SW480 (cell line): ENCODE data around the gene RIPPLY1.
A peak's percentile ranks its signal among the peaks of the same experiment; 100 is the strongest.
"Not testable (repeated sequence)": the region's sequence is repeated elsewhere in the genome, so short reads cannot be mapped to it uniquely, and the experiment has no call there.

ENCODE experiments used
- DNase-seq: peaks from one replicate; pipeline ENCODE4 v3.0.0-alpha.2; 2016; ENCODE audit warnings: low spot score

The RIPPLY1 gene

GRCh38 chrX:106906361-106906760, 3.2 kb upstream of the RIPPLY1 start:
- no peak for DNase-seq

DNA sequence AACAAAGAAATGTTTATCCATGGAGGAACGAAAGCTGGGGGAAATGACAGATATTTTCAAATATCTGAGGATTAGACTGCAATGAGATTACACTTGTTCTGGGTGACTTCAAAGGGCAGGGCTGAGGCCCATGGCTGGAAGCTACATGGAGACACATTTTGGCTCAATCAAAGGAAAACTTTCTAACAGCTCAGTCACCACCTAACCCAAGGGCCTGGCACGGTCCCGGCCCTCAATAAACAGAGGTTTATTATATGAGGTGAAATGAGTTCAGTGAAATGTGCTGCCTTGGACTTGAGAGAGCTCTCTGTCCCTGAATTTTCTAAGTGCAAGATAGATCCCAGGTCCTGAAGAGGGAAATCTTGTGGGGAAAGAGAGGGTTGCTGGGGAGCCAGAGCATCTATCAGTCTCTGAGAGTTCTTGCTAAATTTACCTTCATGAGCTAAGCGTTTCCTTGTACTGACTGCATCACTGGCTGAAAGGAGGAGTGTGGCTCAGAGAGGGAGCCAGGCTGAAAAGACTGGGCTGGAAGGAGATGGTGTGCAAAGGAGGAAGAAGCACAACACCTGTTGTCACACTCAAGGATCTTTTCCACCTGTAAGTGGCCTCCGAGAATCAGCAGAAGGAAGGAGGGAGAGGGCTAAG, 2.0 kb upstream of the RIPPLY1 start:
- DNase-seq, result no peak

DNA sequence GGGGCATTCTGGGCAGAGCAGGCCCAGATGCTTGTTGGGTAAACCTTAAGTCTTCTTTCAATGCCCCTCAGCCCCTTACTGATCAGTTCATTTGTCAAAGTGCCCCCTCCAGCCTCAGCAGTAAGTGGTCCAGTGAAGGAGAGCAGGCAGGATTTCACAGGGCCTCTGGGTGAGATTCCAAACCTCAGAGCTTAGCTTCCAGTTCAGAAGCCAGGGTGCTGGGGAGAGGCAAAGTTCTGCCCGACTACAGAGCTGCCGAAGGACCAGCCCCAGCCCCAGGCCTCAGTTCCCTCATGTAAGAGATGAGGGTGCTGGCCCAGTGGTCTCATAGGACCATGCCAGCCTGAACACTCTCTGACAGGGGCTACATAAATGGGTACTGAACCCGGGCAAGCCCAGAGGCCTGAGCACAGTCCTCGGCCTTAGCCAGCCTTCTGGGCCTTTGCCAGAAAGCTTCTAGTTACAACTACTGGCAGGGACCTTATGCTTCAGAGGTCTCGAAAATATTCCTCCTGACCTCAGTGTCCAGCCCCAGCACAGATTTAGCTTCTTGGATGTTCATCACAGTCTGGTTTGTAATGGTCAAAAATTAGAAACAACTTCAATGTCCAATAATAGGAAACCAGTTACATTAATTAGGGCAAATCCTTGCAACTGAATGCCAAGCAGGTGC, 851 bp upstream of the RIPPLY1 start:
- DNase-seq, result no peak

- DNase-seq, result no peak
Measured at GRCh38 chrX:106902684-106903083, 457 bp downstream of the RIPPLY1 start.

DNA sequence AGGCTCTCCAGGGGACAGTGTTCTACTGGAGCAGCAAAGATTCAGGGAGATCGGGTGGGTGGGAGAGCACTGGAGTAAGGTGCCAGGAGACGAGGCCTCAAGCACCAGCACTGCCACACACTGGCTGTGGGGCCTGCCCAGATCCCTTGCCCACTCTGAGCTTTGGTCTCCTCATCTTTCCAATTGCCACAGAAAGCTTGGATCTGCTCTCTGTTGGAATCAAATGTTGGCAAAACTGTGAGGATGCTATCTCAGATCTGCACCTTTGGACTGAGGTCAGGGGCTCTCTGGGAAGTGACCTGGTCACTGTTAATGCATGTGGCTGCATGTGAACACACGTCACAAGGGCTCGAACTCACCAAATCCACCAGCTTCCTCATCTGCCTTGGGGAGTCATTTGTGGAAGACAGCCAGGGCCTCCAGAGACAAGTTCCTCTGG, 1.3 kb downstream of the RIPPLY1 start:
- DNase-seq, result no peak

DNA sequence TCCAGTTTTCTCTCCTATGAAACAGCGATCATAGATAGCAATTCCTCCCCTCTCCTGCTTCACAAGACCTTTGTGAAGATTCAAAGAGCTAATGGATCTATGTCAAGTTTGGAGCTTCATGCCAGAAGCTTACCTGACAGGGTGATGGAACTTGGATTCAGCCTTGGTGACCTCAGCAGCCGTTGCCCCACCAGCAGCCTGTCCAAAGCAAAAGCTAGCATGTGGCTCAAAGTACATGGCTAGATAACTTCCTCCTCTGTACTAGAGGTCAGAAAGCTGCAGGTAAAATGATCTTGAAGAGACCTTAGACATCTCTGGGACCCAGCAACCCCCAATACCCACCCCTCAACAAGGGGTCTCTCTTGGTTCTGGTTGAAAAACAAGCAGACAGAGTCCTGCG, 1.8 kb downstream of the RIPPLY1 start:
- no peak for DNase-seq

DNA sequence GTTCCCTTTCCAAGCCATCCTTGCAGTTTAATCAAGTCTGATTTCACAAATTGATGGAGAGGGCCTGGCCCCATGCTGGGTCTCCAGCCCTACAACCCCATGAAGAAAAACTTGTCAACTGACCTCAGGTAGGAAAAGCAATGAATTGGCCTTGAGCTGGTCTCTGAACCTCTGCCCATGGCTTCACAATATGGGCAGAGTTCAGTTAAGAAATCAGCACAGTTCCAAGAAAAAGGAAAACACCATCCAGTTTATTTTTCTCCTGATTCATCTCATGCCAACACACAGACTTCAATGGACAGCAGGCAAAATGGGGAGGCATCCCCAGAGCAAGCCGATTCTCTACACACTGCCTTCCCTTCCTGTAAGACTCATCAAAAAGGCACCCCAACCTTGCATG, 3.3 kb downstream of the RIPPLY1 start:
- no peak for DNase-seq

DNA sequence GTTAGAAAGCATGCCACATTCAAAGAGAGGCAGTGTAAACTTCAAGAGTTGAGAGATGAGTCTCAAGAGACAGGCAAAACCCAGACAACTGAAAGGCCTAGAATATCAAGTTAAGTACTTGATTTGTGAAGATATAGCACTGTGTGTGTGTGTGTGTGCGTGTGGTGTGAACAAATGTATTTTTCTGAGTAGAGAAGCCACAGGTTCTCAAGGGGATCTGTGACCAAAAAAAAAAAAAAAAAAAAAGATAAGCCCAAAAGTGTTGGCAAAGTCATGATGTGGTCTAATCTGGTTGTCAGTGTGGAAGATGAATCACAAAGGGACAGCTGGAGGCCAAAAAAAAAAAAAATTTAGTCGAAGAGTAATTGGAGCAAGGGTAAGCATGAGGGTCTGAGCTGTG, 3.9 kb downstream of the RIPPLY1 start:
- DNase-seq, result no peak

GRCh38 chrX:106898462-106898861, 4.7 kb downstream of the RIPPLY1 start:
- peak; percentile 58 for DNase-seq

DNA sequence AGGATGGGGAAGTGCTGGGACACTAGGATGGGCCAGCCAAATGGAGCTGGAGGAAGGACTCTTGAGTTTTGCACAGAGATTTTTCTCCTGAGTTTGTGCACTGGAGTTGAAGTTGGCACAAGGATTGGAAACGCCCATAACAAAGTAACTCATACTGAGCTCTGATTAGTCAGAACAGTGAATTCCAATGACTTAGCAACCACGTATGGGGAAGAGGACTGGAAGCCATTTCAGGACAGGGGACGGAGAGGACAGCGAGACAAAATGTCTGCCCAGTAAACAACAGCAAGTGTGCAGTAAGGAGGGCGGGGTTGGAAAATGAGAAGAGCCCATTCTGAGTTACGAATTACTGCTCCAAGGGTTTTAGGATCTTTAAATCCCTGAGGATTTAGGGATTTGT, 5.9 kb downstream of the RIPPLY1 start:
- DNase-seq, result no peak

DNA sequence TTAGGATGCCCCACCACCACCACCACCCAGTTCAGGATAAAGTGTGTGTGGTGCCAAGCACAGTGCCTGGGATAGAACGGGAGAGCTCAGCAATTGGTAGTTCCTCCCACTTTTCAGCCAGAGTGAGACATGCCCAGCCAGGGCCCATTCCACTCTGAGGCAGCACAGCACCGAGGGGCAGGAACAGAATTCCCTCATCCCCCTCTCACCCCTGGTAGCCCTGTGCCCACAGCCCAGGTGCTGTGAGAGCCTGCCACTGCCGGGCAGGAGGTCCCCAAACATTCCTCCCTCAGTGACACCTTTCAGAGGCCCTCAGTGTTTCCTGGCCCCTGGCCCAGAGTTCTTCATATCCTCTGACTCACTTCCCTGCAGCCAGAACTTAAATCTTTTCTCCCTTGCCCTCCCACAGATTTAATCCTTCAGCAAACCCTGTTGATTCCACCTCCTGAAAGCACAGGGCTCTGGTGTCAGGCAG, 8.1 kb downstream of the RIPPLY1 start:
- DNase-seq, result no peak

- peak; percentile 73 for DNase-seq
Measured at GRCh38 chrX:106894392-106894909, 8.7 kb downstream of the RIPPLY1 start.

- no peak for DNase-seq
Measured at GRCh38 chrX:106891762-106892460, 11.2 kb downstream of the RIPPLY1 start.

DNA sequence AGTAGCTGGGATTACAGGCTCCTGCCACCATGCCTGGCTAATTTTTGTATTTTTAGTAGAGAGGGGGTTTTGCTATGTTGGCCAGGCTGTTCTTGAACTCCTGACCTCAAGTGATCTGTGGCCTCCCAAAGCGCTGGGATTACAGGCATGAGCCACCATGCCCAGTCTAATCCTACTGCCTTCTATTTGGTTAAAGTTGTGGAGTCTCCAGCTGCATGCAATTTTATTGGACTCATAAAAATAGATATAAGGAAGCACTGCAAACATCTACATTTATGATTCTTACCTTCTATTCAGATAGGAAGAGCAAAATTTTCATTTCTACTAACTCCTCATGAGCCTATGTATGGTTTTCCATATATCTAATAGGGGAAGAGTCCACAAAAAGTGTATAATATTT, 13.7 kb downstream of the RIPPLY1 start:
- no peak for DNase-seq

GRCh38 chrX:106875151-106875550, 28.0 kb downstream of the RIPPLY1 start:
- no peak for DNase-seq

- DNase-seq, result peak; percentile 26
Measured at GRCh38 chrX:106874075-106874474, 29.1 kb downstream of the RIPPLY1 start.

DNA sequence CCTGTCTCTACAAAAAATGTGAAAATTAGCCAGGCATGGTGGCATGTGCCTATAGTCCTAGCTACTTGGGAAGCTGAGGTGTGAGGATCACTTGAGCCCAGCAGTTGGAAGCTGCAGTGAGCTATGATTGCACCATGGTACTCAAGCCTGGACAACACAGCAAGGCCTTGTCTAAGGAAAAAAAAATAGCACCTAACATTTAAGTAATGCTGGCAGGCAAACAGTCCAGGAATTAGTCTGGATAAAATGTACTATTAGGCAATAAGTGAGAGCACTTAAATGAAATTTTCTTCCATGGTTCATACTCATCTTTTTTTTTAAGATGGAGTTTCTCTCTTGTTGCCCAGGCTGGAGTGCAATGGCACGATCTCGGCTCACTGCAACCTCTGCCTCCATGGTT, 30.3 kb downstream of the RIPPLY1 start:
- DNase-seq, result not testable (repeated sequence)

DNA sequence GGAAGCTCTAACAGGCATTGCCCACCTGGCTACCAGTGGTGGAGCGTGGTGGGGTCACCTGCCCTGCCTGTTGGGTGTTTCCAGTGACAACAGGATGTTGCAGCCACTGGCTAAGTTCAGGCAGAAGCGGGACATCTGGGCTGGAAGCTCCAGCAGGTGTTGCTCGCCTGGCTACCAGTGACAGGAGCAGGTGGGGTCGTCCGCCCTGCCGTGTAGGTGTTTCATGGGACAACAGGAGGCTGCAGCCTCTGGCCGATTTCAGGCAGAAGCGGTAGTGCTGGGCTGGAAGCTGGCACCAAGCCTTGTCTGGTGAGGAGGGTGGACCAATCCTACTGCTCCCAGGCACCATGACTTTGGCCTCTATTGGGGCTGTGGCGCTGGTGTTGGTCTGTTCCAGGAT, 39.4 kb downstream of the RIPPLY1 start:
- DNase-seq, result no peak

GRCh38 chrX:106862972-106863688, 40.0 kb downstream of the RIPPLY1 start:
- peak; percentile 2 for DNase-seq
